ENCODE measurements around the gene CCDC70.

CCDC70 gene

DNA sequence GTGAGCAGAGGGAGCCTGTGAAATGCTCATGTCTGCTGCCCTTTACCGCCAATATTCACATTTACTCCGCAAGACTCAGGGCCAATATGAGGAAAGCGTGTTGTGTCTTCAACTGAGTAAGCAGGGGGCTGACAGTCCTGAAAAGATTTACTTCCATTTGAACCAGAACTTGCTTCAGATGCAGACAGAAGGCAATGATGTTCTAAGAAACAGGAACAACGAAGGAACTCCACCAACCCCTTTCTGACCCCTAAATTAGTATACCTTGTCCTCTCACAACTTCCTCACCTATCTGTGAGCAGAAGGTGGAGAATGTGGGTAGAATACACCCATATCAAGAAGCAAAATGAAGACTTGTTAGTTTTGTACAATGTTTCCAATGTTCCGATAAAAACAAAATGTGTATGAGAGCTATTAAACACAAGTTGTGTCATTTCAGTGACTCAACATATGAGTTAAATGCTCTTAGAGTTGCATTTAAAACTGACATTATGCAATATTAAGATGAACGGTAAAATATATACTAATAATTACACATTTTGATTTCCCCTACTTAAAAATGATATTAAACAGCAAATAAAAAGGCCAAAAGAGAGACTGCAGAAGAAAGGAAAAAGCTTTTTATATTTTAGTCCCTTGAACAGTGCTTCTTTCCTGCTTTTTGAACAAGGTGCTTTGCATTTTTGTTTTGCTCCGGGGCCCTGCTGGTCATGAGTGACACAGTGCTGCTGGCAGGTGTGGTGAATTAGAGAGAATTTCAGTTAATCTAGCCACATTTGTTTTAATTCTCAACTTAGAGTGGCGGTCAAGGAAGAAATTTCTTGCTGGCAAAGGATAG, 32.8 kb upstream of the CCDC70 start:
- H3K4me3 ChIP-seq (ENCODE audit: low read length) = no peak overlapping the region
- no peak for DNase-seq (ENCODE audit: low read depth)
- TF ChIP-seq, protein P1, sequence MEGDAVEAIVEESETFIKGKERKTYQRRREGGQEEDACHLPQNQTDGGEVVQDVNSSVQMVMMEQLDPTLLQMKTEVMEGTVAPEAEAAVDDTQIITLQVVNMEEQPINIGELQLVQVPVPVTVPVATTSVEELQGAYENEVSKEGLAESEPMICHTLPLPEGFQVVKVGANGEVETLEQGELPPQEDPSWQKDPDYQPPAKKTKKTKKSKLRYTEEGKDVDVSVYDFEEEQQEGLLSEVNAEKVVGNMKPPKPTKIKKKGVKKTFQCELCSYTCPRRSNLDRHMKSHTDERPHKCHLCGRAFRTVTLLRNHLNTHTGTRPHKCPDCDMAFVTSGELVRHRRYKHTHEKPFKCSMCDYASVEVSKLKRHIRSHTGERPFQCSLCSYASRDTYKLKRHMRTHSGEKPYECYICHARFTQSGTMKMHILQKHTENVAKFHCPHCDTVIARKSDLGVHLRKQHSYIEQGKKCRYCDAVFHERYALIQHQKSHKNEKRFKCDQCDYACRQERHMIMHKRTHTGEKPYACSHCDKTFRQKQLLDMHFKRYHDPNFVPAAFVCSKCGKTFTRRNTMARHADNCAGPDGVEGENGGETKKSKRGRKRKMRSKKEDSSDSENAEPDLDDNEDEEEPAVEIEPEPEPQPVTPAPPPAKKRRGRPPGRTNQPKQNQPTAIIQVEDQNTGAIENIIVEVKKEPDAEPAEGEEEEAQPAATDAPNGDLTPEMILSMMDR (IDR thresholded peaks at IDR 0.05; ENCODE audit: insufficient read depth, low read depth, low read length, missing control alignments) = no peak

DNA sequence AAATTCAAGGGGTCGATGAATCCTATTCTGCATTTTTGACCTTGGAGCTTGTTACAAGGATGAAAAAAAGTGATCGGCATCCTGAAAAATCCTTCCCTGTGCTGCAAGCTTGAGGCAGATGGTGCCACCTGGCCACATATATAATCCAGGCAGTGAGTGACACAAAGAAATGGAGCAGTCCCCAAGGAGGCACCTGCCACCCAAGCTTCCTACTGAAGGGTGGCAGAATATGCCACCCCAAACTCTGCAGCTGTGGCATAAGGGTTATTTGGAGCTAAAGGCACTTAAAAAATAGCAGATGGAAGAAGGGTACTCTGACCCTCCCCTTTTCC, 32.2 kb upstream of the CCDC70 start:
- TF ChIP-seq, protein P1 (IDR thresholded peaks at IDR 0.05; ENCODE audit: insufficient read depth, low read depth, low read length, missing control alignments) = no peak
- no peak overlapping the region for H3K4me3 ChIP-seq (ENCODE audit: low read length)
- no peak for DNase-seq (ENCODE audit: low read depth)

- TF ChIP-seq, protein P1 (IDR thresholded peaks at IDR 0.05; ENCODE audit: insufficient read depth, low read depth, low read length, missing control alignments) = no peak
- H3K4me3 ChIP-seq (ENCODE audit: low read length) = no peak overlapping the region
- no peak for DNase-seq (ENCODE audit: low read depth)
Observed at GRCh38 chr13:51831519-51831918, 30.2 kb upstream of the CCDC70 start.

DNA sequence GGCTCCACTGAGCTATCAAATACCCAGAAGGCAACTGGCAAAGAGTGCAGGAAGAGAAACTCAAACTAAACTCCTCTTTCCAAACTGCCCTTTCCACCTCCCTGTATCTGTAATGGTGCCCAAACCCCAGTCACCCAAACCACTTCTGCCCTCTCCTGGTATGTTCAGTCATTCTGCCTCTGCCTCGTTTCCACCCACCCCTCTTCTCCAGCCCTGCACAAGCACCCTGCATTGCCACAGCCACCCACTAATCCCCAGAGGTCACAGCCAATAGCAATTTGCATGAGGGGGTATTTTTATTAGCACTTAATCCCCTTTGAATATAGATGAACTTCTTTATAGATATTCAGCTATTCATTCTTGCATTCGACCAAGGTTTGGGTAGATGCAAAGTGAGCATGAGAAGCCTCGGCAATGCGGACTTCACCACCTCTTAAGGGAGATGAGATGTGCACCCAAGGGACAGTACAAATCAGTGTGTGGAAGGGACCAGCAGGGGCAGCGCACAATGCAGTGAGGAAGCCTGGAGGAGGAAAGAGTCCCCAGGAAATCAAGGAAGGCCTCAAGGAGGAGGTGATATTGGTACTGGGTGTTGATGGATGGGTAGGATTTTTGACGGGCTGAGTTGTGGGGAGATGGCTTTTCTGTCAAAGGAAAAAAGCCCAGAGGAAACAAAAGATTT, 29.2 kb upstream of the CCDC70 start:
- TF ChIP-seq, protein P1 (IDR thresholded peaks at IDR 0.05; ENCODE audit: insufficient read depth, low read depth, low read length, missing control alignments) = peak; percentile 49
- H3K4me3 ChIP-seq (ENCODE audit: low read length) = no peak overlapping the region
- DNase-seq (ENCODE audit: low read depth) = peak; percentile 41

GRCh38 chr13:51833980-51834379, 27.8 kb upstream of the CCDC70 start:
- DNase-seq (ENCODE audit: low read depth) = no peak
- H3K4me3 ChIP-seq (ENCODE audit: low read length) = no peak overlapping the region
- TF ChIP-seq, protein P1 (IDR thresholded peaks at IDR 0.05; ENCODE audit: insufficient read depth, low read depth, low read length, missing control alignments) = no peak

DNA sequence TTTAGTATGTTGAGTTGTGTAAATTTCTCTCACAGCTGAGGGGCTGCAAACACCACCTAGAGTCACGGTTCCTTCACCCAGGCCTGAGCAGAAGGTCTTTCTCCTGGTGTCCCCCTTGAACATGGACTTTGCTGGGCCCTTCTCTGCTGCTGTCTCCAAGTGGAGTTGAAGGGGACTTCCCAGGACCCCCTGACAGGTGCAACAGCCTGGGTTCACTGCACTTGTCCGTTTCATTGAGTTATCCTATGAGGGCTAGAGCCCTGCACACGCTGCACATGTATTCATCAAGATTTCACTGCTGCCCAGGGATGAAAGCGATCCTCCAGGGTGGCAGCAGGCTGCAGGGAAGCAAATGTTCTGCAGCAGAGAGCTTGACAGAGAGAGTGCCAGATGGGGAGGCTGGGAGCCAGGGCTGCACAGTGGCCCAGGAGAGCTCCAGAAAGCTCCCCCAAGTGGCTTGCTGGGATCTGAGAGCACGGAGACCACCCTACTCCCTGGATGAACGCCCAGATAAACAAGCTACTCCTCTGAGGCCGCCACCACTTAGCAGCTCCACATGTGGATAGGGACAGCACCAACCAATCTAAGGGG, 27.1 kb upstream of the CCDC70 start:
- H3K4me3 ChIP-seq (ENCODE audit: low read length) = no peak overlapping the region
- TF ChIP-seq, protein P1 (IDR thresholded peaks at IDR 0.05; ENCODE audit: insufficient read depth, low read depth, low read length, missing control alignments) = no peak
- DNase-seq (ENCODE audit: low read depth) = no peak

Measured in epithelial cell of esophagus (primary cell).